ENCODE data around the gene PSPN.

DNA sequence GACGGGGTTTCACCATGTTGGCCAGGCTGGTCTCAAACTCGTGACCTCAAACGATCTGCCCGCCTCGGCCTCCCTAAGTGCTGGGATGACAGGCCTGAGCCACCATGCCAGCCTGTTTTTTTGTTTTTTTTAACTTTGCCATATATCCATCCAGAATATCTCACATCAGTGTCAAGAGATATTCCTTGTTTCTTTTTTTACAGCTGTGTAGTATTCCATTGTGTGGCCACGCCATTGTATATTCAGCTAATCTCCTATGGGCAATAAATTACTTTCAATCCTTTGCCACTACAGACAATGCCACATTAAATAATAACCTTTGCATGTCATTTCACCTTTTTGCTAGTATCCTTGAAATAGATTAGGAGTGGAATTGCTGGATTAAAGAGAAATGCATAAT is 33.6 kb upstream of the PSPN start:
- TF ChIP-seq CTCF (IDR thresholded peaks at IDR 0.05) (no peak), POLR2A (IDR thresholded peaks at IDR 0.05) (no peak)

All from adrenal gland (tissue), 5 donors.